ENCODE data around the gene EEF1AKMT3. TPM values are rescaled to one million over a fixed set of nuclear protein-coding genes. Genes with fewer than 3 reads are reported as not detected.
A peak's percentile ranks its signal among the peaks of the same experiment; 100 is the strongest.

EEF1AKMT3 gene
- polyA plus RNA-seq, 2 of the 4 experiments (the other 2 are of a cell fraction), result 7.3 to 15.8 TPM

DNA sequence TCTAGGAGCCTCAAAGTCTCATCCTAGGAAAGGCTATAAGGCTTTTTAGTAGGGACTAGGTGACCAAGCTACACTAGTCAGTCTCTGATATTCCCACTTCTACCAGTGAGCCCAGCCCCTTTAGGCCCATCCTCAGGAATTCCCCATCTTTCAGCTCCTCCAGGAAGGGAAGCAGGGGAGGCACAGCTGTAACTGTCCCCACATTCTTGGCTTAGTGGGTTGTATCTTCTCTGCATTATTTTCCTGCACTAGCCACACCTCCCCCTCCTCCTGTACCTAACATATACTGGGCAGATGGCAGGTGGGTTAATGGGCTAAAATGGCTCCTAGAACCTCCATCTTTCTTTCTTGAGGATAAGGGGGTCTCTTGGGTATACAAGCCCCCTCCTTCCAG lies 5.1 kb upstream of the EEF1AKMT3 start:
- TF ChIP-seq JUN (IDR thresholded peaks at IDR 0.05) (no peak), RFX5 (IDR thresholded peaks at IDR 0.05) (no peak), RNF2 (IDR thresholded peaks at IDR 0.05; ENCODE audit: borderline replicate concordance, low read depth) (no peak), E2F6 (IDR thresholded peaks at IDR 0.05; ENCODE audit: borderline replicate concordance, low read depth) (no peak), ZFP36 (IDR thresholded peaks at IDR 0.05; ENCODE audit: borderline replicate concordance, partially characterized antibody) (no peak), GATA3 (IDR thresholded peaks at IDR 0.05; ENCODE audit: borderline replicate concordance) (no peak), RCOR1 (IDR thresholded peaks at IDR 0.05; ENCODE audit: low read depth, low read length) (no peak), ZNF302 (CRISPR knock-in tag; IDR thresholded peaks at IDR 0.05) (no peak), CBX2 (IDR thresholded peaks at IDR 0.05; ENCODE audit: borderline replicate concordance, low read depth) (no peak), RAD21 (conservative IDR thresholded peaks at IDR 0.05 in 1 of 2, IDR thresholded peaks at IDR 0.05 in 1 of 2) (no peak), ZSCAN20 (CRISPR knock-in tag; IDR thresholded peaks at IDR 0.05) (no peak), MAZ (IDR thresholded peaks at IDR 0.05; ENCODE audit: borderline replicate concordance, low read depth, low read length) (no peak)
- Histone ChIP-seq H3K4me1 (peaks cover 32% of the 10 kb centered on the region), H3K9me3 (no peaks in the 10 kb centered on the region), H3K27ac (no peak overlapping the region), H3K4me2 (peak overlapping the region; percentile 98; the same call in 2 of the 3 replicates), H3K4me3 (no peak overlapping the region)
- DNase-seq (ENCODE audit: low read depth in 1 of 2, low spot score in 1 of 2), result no peak
- ChIA-PET CTCF (interaction anchor here (0.7 to 8.0 kb wide), 13 partner anchors 8 to 43 kb away, joined by 3 to 117 read pairs (median 4); partner anchors contain the start of genes CDK4, MARCHF9 and TSFM), POLR2A (interaction anchor here (1.1 to 2.2 kb wide), 3 partner anchors 10 to 31 kb away, joined by 3 to 7 read pairs (median 3); partner anchors contain the start of gene TSPAN31)
- ATAC-seq, result no peak
- FAIRE-seq, result no peak

GRCh38 chr12:57767876-57768275 lies 4.5 kb upstream of the EEF1AKMT3 start:
- peaks cover 32% of the 10 kb centered on the region for H3K4me1 ChIP-seq
- CTCF ChIA-PET, result interaction anchor here (0.7 to 8.0 kb wide), 10 partner anchors 9 to 39 kb away, joined by 3 to 117 read pairs (median 8); partner anchors contain the start of genes CDK4, MARCHF9 and TSFM
- H3K27ac ChIP-seq, result no peak overlapping the region
- POLR2A ChIA-PET, result interaction anchor here (1.1 to 2.2 kb wide), 3 partner anchors 11 to 30 kb away, joined by 3 to 7 read pairs (median 3); partner anchors contain the start of gene TSPAN31
- ATAC-seq (no peak), DNase-seq (ENCODE audit: low read depth in 1 of 2, low spot score in 1 of 2) (no peak), FAIRE-seq (no peak)
- TF ChIP-seq TFCP2L1 (CRISPR knock-in tag; IDR thresholded peaks at IDR 0.05) (no peak), EHMT2 (IDR thresholded peaks at IDR 0.05; ENCODE audit: low read depth) (no peak), NR3C1 (IDR thresholded peaks at IDR 0.05) (no peak), ZNF302 (CRISPR knock-in tag; IDR thresholded peaks at IDR 0.05) (no peak), SMC3 (IDR thresholded peaks at IDR 0.05) (no peak)
- WGBS (ENCODE audit: missing lambda C conversion rate), result 83% methylated on average over 3 of the region's 3 CpGs
- H3K9me3 ChIP-seq, result no peaks in the 10 kb centered on the region
- H3K4me2 ChIP-seq, result no peak overlapping the region
- no peak overlapping the region for H3K4me3 ChIP-seq

DNA sequence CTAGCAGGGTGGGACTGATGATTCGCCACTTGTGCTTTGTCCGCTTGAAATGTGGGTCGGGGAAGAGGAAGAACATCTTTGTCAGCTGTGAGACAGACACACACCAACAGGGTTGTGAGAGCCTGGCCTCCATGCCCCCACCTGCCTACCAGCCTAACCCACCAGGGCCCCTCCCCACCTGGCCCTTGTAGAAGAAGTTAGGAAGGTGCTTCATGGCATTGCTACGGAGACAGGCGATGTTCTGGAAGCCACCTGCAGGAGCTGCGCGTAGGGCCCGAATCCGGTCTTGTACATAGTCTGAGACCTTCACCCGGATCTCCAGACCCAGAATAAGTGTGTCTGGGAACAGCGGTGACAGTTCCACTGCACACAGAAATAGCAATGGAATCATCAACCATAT lies 2.8 kb upstream of the EEF1AKMT3 start:
- Histone ChIP-seq H3K9me3 (no peaks in the 10 kb centered on the region), H3K27ac (no peak overlapping the region), H3K4me3 (no peak overlapping the region), H3K4me2 (no peak overlapping the region), H3K4me1 (peaks cover 37% of the 10 kb centered on the region)
- TF ChIP-seq, protein P1, sequence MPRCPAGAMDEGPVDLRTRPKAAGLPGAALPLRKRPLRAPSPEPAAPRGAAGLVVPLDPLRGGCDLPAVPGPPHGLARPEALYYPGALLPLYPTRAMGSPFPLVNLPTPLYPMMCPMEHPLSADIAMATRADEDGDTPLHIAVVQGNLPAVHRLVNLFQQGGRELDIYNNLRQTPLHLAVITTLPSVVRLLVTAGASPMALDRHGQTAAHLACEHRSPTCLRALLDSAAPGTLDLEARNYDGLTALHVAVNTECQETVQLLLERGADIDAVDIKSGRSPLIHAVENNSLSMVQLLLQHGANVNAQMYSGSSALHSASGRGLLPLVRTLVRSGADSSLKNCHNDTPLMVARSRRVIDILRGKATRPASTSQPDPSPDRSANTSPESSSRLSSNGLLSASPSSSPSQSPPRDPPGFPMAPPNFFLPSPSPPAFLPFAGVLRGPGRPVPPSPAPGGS (IDR thresholded peaks at IDR 0.05), result no peak
- TF ChIP-seq FOSB (CRISPR knock-in tag; IDR thresholded peaks at IDR 0.05) (no peak), RFX5 (IDR thresholded peaks at IDR 0.05) (no peak), ZFP36 (IDR thresholded peaks at IDR 0.05; ENCODE audit: borderline replicate concordance, partially characterized antibody) (no peak), KDM1A (IDR thresholded peaks at IDR 0.05; ENCODE audit: low read depth) (no peak), BHLHE40 (IDR thresholded peaks at IDR 0.05; ENCODE audit: low read depth, low read length) (no peak), RARB (CRISPR knock-in tag; IDR thresholded peaks at IDR 0.05) (no peak), SREBF2 (IDR thresholded peaks at IDR 0.05) (no peak), EHF (CRISPR knock-in tag; IDR thresholded peaks at IDR 0.05) (no peak)
- DNase-seq (ENCODE audit: low read depth in 1 of 2, low spot score in 1 of 2), result no peak
- CTCF ChIA-PET, result interaction anchor here (1.2 to 8.0 kb wide), 3 partner anchors 10 to 14 kb away, joined by 6 to 117 read pairs (median 7); partner anchors contain the start of genes MARCHF9 and TSFM
- ATAC-seq, result no peak
- POLR2A ChIA-PET, result no interaction called here
- 95% methylated on average over 11 of the region's 11 CpGs for WGBS (ENCODE audit: missing lambda C conversion rate)
- no peak for FAIRE-seq
